CD4-positive, alpha-beta T cell (primary cell): ENCODE results near the gene MAP1LC3A. TPM values are rescaled to one million over a fixed set of nuclear protein-coding genes. Genes with fewer than 3 reads are reported as not detected.

ENCODE experiments used
- ATAC-seq: fragments of 200-7000 bp; cut with Tn5 transposase; one replicate; pipeline ENCODE4 v1.10.0; 2022; ENCODE audit warnings: mild to moderate bottlenecking; ENCODE audit not compliant: poor library complexity
- CTCF ChIA-PET: fragments of 350-600 bp; sonication (Branson Sonifier 250); formaldehyde crosslinking; loops from one replicate; lab custom pipeline; 2021; ENCODE audit warnings: antibody characterized with exemption, inconsistent platforms; lab: Charles Lee
- POLR2A ChIA-PET: fragments of 350-600 bp; sonication (Branson Sonifier 250); formaldehyde crosslinking; loops from one replicate; lab custom pipeline; 2021; ENCODE audit warnings: antibody characterized with exemption, inconsistent platforms; lab: Charles Lee
- DNase-seq, 14 experiments: peaks; one replicate each; pipeline ENCODE4 v3.0.0-alpha.2; 2013 to 2020; ENCODE audit warnings: mixed read lengths in 2 of 14
- H3K27ac ChIP-seq, 2 donors: one replicate each; pipeline versions ENCODE4 v1.5.1 to v1.7.0; 2013; ENCODE audit warnings: low read length in 2 of 2, low read depth in 1 of 2, mild to moderate bottlenecking in 1 of 2
- H3K27me3 ChIP-seq, 2 experiments: 1 replicate in 1 of 2; 2 replicates in 1 of 2; pipeline versions ENCODE4 v1.6.1 to v1.7.0; 2013; ENCODE audit warnings: low read length in 2 of 2, control low read depth in 1 of 2, mild to moderate bottlenecking in 1 of 2, moderate library complexity in 1 of 2; ENCODE audit not compliant: insufficient read depth in 2 of 2, control insufficient read depth in 1 of 2
- H3K36me3 ChIP-seq: one replicate; pipeline ENCODE4 v1.6.1; 2013; ENCODE audit warnings: low read length, control low read depth; ENCODE audit not compliant: insufficient read depth
- H3K4me1 ChIP-seq: one replicate; pipeline ENCODE4 v1.6.1; 2013; ENCODE audit warnings: low read length, control low read depth; ENCODE audit not compliant: insufficient read depth
- H3K4me3 ChIP-seq: one replicate; pipeline ENCODE4 v1.5.1; 2013; ENCODE audit warnings: mild to moderate bottlenecking, low read length, moderate library complexity
- H3K9me3 ChIP-seq, 2 experiments: 1 replicate in 1 of 2; 2 replicates in 1 of 2; pipeline versions ENCODE4 v1.6.1 to v1.7.0; 2013; ENCODE audit warnings: low read length in 2 of 2, mild to moderate bottlenecking in 2 of 2, control low read depth in 1 of 2, moderate library complexity in 1 of 2; ENCODE audit not compliant: control insufficient read depth in 1 of 2, insufficient read depth in 1 of 2
- H3K27ac Mint-ChIP-seq: one replicate; pipeline ENCODE4 v1.8.0; 2020; ENCODE audit warnings: mixed read lengths
- H3K27me3 Mint-ChIP-seq: one replicate; pipeline ENCODE4 v1.8.0; 2021; ENCODE audit warnings: mixed read lengths
- H3K36me3 Mint-ChIP-seq: one replicate; pipeline ENCODE4 v1.8.0; 2021; ENCODE audit warnings: low read depth, mixed read lengths
- H3K4me1 Mint-ChIP-seq: one replicate; pipeline ENCODE4 v1.8.0; 2021; ENCODE audit warnings: low read depth, mixed read lengths
- H3K4me3 Mint-ChIP-seq: one replicate; pipeline ENCODE4 v1.8.0; 2020; ENCODE audit warnings: mild to moderate bottlenecking, mixed read lengths
- H3K9me3 Mint-ChIP-seq: one replicate; pipeline ENCODE4 v1.8.0; 2020; ENCODE audit warnings: mixed read lengths
- intact Hi-C, 2 experiments: fragments of 100-400 bp; cut with DNase I in 1 of 2; cut with micrococcal nuclease in 1 of 2; formaldehyde crosslinking; loops; one replicate each; pipeline versions ENCODE4 v1.15.1 to v1.9.0; 2023 to 2025; cut with DNase I, micrococcal nuclease
- total RNA-seq, 174 experiments: library from RNA in 2 of 174; stranded (reverse) in 2 of 174; gene quantifications; one replicate each; pipeline ENCODE4 v1.2.3 and lab custom pipeline; 2021 to 2026
- TF ChIP-seq, protein P1 (sequence below): fragments of 200-600 bp; IDR thresholded peaks from one replicate; pipeline ENCODE4 v1.8.0; 2022; ENCODE audit warnings: antibody characterized with exemption, mild to moderate bottlenecking

Gene MAP1LC3A
- total RNA-seq, 2 experiments from 2014 or later, result 17.5 to 17.7 TPM

DNA sequence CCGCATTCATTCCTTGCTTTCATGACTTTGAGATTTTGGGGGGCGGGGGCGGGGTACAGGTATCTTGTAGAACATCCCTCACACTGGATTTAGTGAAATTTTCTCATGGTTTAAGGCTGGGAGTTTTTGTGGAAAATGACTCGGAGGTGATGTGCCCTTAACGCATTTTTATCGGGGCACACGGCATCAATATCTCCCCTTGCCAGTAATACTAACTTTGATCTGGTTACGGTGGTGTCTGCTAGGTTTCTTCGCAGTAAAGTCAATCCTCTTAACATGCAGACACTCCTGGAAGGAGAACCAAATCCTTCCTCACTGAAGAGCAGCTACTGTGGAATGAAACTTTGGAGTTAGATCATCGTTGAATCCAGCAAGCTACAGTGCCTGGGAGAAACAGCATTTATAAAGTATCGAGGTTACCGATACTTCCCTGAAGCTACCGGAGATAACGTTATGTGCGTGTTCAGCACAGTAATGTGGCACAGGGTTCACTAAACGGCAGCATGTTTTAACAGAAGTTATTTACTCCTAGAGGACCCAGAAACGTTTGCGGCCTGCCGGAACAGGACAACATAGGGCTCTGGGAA lies 43.5 kb upstream of the MAP1LC3A start:
- H3K27me3 Mint-ChIP-seq, result no peaks in the 10 kb centered on the region
- peaks cover 16% of the 10 kb centered on the region for H3K36me3 ChIP-seq
- H3K9me3 ChIP-seq, result no peaks in the 10 kb centered on the region
- H3K4me3 Mint-ChIP-seq, result peak overlapping the region; percentile 99
- peaks cover 62% of the 10 kb centered on the region for H3K4me1 Mint-ChIP-seq
- H3K4me1 ChIP-seq, result peaks cover 30% of the 10 kb centered on the region
- TF ChIP-seq, protein P1, sequence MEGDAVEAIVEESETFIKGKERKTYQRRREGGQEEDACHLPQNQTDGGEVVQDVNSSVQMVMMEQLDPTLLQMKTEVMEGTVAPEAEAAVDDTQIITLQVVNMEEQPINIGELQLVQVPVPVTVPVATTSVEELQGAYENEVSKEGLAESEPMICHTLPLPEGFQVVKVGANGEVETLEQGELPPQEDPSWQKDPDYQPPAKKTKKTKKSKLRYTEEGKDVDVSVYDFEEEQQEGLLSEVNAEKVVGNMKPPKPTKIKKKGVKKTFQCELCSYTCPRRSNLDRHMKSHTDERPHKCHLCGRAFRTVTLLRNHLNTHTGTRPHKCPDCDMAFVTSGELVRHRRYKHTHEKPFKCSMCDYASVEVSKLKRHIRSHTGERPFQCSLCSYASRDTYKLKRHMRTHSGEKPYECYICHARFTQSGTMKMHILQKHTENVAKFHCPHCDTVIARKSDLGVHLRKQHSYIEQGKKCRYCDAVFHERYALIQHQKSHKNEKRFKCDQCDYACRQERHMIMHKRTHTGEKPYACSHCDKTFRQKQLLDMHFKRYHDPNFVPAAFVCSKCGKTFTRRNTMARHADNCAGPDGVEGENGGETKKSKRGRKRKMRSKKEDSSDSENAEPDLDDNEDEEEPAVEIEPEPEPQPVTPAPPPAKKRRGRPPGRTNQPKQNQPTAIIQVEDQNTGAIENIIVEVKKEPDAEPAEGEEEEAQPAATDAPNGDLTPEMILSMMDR, result no peak
- peak overlapping the region; percentile 82 for H3K4me3 ChIP-seq
- CTCF ChIA-PET, result interaction anchor here (0.6 to 6.4 kb wide), 7 partner anchors 10 to 202 kb away, joined by 3 to 31 read pairs (median 4); partner anchors contain the start of gene ITCH
- no peak for ATAC-seq
- H3K36me3 Mint-ChIP-seq, result peaks cover 40% of the 10 kb centered on the region
- peak overlapping the region; percentile 94 for H3K27ac Mint-ChIP-seq
- DNase-seq, result no peak
- no peaks in the 10 kb centered on the region for H3K9me3 Mint-ChIP-seq
- POLR2A ChIA-PET, result interaction anchor here (0.6 to 3.6 kb wide), 18 partner anchors 12 to 1227 kb away, joined by 3 to 30 read pairs (median 4); partner anchors contain the start of genes AHCY, ASIP, GGT7 and ITCH
- no peaks in the 10 kb centered on the region for H3K27me3 ChIP-seq
- intact Hi-C loops, result loop anchor here (5.0 to 10.0 kb wide), 5 partner anchors 153 to 853 kb away; partner anchors contain the start of genes EIF2S2 (in 2 of the 2), ACSS2 (in 1 of the 2), C20orf144 (in 1 of the 2) and GGT7 (in 1 of the 2)
- H3K27ac ChIP-seq, result peak overlapping the region; percentile 60 to 80

DNA sequence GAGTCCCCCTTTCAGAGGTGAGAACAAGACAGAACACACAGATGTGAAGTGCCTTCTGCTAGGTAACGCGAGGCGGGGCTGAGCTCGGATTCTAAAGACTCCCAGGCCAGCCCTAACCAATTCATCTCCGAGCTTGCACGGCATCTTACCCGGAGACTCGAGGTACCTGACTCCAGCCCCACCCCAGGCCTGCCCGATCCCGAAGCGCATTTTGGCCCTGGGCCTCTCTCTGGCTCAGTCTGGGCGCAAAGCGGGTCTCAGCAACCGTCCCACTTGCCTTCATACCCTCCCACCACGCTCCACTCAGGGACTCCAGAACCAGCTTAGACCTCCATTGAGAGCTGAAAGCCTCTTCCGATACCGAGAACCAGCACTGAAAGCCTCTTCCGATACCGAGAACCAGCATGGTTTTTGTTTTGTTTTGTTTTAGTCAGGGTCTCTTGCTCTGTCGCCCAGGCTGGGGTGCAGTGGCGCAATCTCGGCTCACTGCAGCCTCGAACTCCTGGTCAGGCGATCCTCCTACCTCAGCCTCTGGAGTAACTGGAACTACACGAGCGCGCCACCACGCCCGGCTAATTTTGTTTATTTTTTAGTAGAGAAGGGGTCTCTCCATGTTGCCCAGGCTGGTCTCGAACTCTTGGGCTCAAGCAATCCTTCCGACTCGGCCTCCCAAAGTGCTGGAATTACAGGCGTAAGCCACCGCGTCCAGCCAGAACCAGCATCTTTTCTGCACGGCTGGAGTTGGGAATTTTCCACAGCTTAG lies 42.9 kb upstream of the MAP1LC3A start:
- Histone ChIP-seq H3K4me1 (peaks cover 30% of the 10 kb centered on the region), H3K27me3 (no peaks in the 10 kb centered on the region), H3K27ac (peak overlapping the region; percentile 60 to 80), H3K9me3 (no peaks in the 10 kb centered on the region), H3K4me3 (peak overlapping the region; percentile 82), H3K36me3 (peaks cover 13% of the 10 kb centered on the region)
- Mint-ChIP-seq H3K4me1 (peaks cover 66% of the 10 kb centered on the region), H3K4me3 (peak overlapping the region; percentile 99), H3K36me3 (peaks cover 39% of the 10 kb centered on the region), H3K27ac (peak overlapping the region; percentile 94), H3K27me3 (no peaks in the 10 kb centered on the region), H3K9me3 (no peaks in the 10 kb centered on the region)
- peak; percentile 54 to 86 (median 68) for DNase-seq
- intact Hi-C loops, result loop anchor here (1.0 to 10.0 kb wide), 6 partner anchors 153 to 853 kb away; partner anchors contain the start of genes EIF2S2 (in 2 of the 2), ACSS2 (in 1 of the 2), AHCY (in 1 of the 2) and C20orf144 (in 1 of the 2)
- ATAC-seq, result peak; percentile 72
- ChIA-PET CTCF (interaction anchor here (0.6 to 6.4 kb wide), 10 partner anchors 9 to 203 kb away, joined by 3 to 31 read pairs (median 4); partner anchors contain the start of gene ITCH), POLR2A (interaction anchor here (0.6 to 3.6 kb wide), 30 partner anchors 11 to 1439 kb away, joined by 3 to 30 read pairs (median 4); partner anchors contain the start of genes AHCY, ASIP, CEP250 and GGT7)
- TF ChIP-seq, protein P1, result no peak
